Skin of body (tissue), 2 donors: ENCODE data around the gene SARNP. TPM values are rescaled to one million over a fixed set of nuclear protein-coding genes. Genes with fewer than 3 reads are reported as not detected.

Source experiments
- DNase-seq: peaks from one replicate; lab custom pipeline; 2025; lab: John Stamatoyannopoulos, UW
- total RNA-seq: library from RNA; depleted of rRNA; stranded (reverse); fragments of >200 nt; gene quantifications from one replicate; pipeline ENCODE4 v1.2.3, GENCODE V29; 2014

Gene SARNP
- total RNA-seq, 1 donor from 2014 or later = 57.3 TPM

- DNase-seq = peak; percentile 37
Observed at GRCh38 chr12:55743406-55744339, 73.9 kb downstream of the SARNP start.

- DNase-seq = peak; percentile 76
Observed at GRCh38 chr12:55742719-55743405, 74.7 kb downstream of the SARNP start, which contains the start of gene GDF11. GDF11 (plus strand) TSS chr12:55743122; CDS start chr12:55743317, 195 bp downstream.

GRCh38 chr12:55741931-55742680 lies 75.4 kb downstream of the SARNP start:
- DNase-seq = no peak

- DNase-seq = no peak
Observed at GRCh38 chr12:55739025-55739378, 78.5 kb downstream of the SARNP start.

- DNase-seq = peak; percentile 93
Observed at GRCh38 chr12:55738123-55739024, 79.2 kb downstream of the SARNP start.

- DNase-seq = peak; percentile 47
Observed at GRCh38 chr12:55737581-55738122, 79.9 kb downstream of the SARNP start.

- DNase-seq = peak; percentile 40
Observed at GRCh38 chr12:55736780-55737580, 80.5 kb downstream of the SARNP start.

- no peak for DNase-seq
Observed at GRCh38 chr12:55736076-55736475, 81.4 kb downstream of the SARNP start.

- DNase-seq = no peak
Observed at GRCh38 chr12:55734595-55734994, 82.9 kb downstream of the SARNP start.

GRCh38 chr12:55733858-55734257 lies 83.7 kb downstream of the SARNP start:
- no peak for DNase-seq

GRCh38 chr12:55733021-55733555 lies 84.4 kb downstream of the SARNP start:
- DNase-seq = no peak

- DNase-seq = no peak
Observed at GRCh38 chr12:55732288-55732687, 85.2 kb downstream of the SARNP start.

- peak; percentile 73 for DNase-seq
Observed at GRCh38 chr12:55729819-55730818, 87.4 kb downstream of the SARNP start.

- DNase-seq = peak; percentile 97
Observed at GRCh38 chr12:55728939-55729818, 88.3 kb downstream of the SARNP start, which contains the start of gene CD63. CD63 (minus strand) TSS chr12:55729009; CDS start chr12:55728341, 668 bp downstream.

GRCh38 chr12:55728186-55728938 lies 89.2 kb downstream of the SARNP start:
- peak; percentile 85 for DNase-seq

- DNase-seq = peak; percentile 70
Observed at GRCh38 chr12:55727643-55728185, 89.8 kb downstream of the SARNP start.
